EH (cell line): ENCODE measurements around the gene MYL2.
"Not testable (repeated sequence)": the region's sequence is repeated elsewhere in the genome, so short reads cannot be mapped to it uniquely, and the experiment has no call there.

Experiments
- DNase-seq: peaks from one replicate; pipeline ENCODE4 v3.0.0-alpha.2; 2015; ENCODE audit warnings: low read depth

MYL2 gene

GRCh38 chr12:110920324-110920910 lies at the start of gene MYL2:
Gene MYL2, minus strand, starts transcription at chr12:110920579. Its CDS starts 50 bp downstream, at chr12:110920529.
- DNase-seq, result no peak

GRCh38 chr12:110966081-110966760 lies 45.8 kb upstream of the MYL2 start:
- DNase-seq, result no peak

DNA sequence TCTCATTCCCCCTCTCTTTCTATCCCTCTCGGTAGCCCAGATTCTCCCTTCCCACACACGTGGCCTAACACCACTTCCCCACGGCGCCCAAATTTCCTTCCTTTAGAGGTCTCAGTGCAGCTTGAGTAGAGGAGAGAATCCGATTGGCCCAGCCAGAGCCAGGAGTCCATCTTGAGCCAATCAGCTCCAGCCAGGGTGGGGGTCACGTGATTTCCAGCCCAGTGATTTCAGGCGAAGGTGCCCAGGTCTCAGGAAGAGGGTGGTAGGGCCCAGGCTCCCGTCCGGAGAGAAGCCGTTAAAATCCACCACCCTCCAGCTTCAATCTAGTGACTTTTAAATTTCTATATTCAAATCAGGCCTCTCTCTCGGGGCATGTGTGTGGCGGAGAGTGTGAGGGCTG lies 45.2 kb upstream of the MYL2 start:
- no peak for DNase-seq

GRCh38 chr12:110960795-110961194 lies 40.4 kb upstream of the MYL2 start:
- DNase-seq, result no peak

GRCh38 chr12:110957652-110958051 lies 37.3 kb upstream of the MYL2 start:
- DNase-seq, result no peak

DNA sequence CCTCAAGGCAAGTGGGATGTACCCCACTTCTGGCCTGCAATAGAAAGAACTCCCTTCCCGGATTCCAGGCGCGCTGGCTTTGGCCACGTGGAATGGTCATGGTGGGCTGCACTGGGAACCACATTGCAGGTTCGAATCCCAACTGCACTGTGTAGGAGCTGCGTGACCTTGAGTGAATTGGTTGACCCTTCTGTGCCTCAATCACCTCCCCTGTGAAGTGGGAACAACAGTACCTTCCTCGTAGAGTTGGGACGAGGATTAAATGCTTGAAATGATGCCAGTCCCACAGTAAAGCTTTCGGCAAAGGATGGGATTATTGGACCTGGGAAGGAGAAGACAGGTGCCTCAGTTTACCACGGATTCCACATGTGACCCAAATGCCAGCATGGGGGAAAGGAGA lies 36.8 kb upstream of the MYL2 start:
- DNase-seq, result no peak

- not testable (repeated sequence) for DNase-seq
Observed at GRCh38 chr12:110950867-110951266, 30.5 kb upstream of the MYL2 start.

GRCh38 chr12:110950466-110950865 lies 30.1 kb upstream of the MYL2 start:
- DNase-seq, result not testable (repeated sequence)

GRCh38 chr12:110948041-110948440 lies 27.7 kb upstream of the MYL2 start:
- DNase-seq, result no peak

GRCh38 chr12:110943373-110943772 lies 23.0 kb upstream of the MYL2 start:
- DNase-seq, result no peak

DNA sequence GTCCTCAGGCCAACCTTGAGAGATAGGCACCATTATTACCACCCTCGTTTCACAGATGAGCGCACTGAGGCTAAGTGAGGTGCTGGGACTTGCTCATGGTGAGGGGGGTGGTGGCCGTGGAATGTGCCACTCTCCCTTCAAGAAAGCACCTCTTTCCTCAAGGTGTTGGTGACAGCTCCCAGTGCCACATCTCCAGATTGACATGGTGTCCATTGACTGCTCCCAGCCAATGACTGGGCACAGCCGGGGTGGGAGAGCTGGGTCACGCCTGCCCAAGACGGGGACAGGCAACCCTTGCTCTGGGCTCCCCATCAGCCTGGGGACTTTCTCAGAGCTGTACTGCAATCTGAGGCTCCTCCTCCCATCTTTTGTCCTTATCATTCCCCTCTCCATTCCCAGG lies 21.0 kb upstream of the MYL2 start:
- no peak for DNase-seq

DNA sequence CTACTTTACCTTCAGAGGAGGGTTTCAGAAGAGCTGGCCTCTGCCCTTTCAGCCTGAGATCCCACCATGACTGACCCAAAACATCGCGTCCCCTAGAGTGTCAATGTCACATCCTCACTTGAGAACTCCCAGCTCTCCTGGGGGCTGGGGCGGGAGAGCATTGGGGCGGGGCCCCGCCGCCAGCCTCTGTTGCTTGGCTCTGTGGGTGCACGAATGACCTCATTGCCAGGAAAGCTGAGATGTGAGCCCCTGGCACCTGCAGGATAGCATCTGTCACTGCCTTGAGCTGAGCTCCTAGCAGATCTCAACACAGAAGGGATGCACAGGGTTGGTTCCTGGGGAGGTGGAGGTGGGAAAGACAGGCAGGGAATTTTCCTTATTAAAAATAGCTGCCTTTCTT lies 20.6 kb upstream of the MYL2 start:
- no peak for DNase-seq

GRCh38 chr12:110940296-110940695 lies 19.9 kb upstream of the MYL2 start:
- no peak for DNase-seq

GRCh38 chr12:110937104-110937641 lies 16.8 kb upstream of the MYL2 start:
- DNase-seq, result peak; percentile 37

DNA sequence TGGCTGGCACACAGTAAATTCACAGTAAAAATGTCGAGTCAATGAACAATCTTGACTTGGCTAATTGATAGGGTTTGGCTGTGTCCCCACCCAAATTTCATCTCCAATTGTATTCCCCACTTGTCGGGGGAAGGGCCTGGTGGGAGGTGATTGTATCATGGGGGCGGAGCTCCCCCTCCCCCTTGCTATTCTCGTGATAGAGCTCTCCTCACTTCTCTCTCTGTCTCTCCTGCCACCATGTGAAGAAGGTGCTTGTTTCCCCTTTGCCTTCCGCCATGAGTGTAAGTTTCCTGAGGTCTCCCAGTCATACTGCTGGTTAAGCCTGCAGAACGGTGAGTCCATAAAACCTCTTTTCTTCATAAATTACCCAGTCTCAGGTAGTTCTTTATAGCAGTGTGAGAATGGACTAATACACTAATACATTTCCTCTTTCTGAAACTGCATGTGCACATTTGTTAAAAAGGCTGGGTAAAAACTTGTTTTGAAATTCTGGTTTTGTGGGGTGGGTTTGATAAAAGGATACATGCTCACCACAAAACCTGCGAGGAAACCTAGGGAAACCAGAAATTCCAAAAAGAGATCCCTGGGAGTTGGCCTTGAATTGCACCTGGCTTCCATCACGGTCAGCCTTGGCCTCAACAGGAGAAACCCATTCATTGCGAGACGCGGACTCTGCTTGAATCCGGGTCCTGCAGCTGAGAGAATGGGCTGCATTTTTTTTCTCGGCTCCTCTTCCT lies 16.2 kb upstream of the MYL2 start:
- no peak for DNase-seq

- no peak for DNase-seq
Observed at GRCh38 chr12:110935588-110935987, 15.2 kb upstream of the MYL2 start.

GRCh38 chr12:110934093-110934852 lies 13.9 kb upstream of the MYL2 start:
- no peak for DNase-seq

DNA sequence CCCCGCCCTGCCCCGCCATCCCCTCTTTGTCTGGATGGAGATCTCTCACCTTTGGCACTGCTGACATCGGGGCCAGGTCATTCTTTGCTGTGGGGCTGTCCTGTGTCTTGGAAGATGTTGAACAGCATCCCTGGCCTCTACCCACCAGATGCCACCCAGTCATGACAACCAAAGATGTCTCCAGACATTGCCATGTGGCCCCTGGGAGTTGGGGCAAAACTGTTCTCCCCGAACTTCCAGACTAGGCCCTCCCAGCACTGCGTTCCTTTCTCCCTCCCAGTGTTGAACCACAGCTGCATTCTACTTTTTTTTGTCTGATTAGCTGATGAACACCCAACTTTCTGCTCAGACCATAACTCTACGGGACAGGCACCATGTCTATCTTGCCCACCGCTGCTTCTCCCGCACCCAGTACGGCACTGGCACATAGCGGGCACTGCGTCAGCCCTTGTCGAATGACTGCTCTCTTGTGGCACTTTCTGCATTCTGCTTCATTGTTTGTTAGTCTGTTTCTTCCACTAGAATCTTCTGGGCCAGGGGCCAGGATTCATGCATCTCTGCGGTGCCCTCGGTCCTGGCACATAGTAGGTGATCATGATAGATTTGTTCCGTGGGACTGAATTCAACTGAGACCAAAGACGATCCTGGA lies 13.1 kb upstream of the MYL2 start:
- DNase-seq, result no peak

DNA sequence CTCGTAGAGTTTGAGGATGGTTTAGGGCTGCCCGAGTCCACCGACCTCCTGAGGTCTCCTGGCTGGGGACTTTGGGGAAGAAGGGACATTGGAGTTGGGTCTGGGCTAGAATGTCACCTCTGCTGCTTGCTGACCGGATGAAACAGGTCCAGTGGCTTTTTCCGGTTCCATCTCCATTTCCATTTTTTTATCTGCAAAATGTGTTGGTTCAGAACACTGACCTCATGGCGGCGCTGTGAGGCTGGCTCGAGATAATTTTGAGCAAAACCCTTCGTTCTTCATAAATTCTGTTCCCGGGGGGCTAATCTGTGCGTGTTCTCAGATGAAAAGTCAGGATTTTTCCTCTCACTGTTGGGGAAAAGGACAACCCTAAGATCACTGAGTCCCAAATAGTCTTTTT lies 11.7 kb upstream of the MYL2 start:
- DNase-seq, result no peak

DNA sequence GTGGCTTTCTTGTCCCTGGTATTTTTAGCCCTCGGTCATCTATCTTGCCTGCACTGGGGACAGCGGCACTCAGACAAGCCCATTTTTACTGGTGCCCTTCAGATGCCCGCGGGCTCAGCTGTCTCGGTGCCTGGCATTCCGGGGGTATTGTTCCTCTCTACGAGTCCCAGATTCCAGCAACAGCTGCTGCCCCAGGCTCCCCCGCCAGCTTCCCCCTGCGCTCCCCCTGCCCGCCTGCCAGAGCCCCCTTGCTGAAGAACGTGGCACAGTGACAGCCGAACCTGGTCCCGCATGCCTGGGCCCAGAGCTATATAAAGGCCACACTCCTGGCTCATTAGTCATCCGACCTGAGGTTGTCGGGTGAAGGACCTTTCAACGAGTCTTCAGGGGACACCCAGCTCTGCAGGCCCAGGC lies 10.9 kb upstream of the MYL2 start:
- no peak for DNase-seq

- no peak for DNase-seq
Observed at GRCh38 chr12:110930348-110931314, 10.3 kb upstream of the MYL2 start.
